ENCODE results near the gene KRTAP5-6.
A peak's percentile ranks its signal among the peaks of the same experiment; 100 is the strongest.

Gene KRTAP5-6

GRCh38 chr11:1737080-1737757 lies 40.2 kb downstream of the KRTAP5-6 start:
- peaks cover 0 to 13% (median 9%) of the 10 kb centered on the region in 3 donors for H3K9me3 ChIP-seq
- no peak overlapping the region for H3K27ac ChIP-seq
- no peaks in the 10 kb centered on the region for H3K4me1 ChIP-seq
- no peak for TF ChIP-seq CTCF (IDR thresholded peaks at IDR 0.05)
- no peak overlapping the region for H3K4me3 ChIP-seq
- H3K27me3 ChIP-seq: peaks cover 0 to 44% of the 10 kb centered on the region in 2 donors
- H3K36me3 ChIP-seq: no peaks in the 10 kb centered on the region
- DNase-seq: peak in 1 of 2 donors; percentile 35
- intact Hi-C loops (cut with DNase I; ENCODE audit: low total_unique reads): no loop called here

- Histone ChIP-seq H3K9me3 (peaks cover 0 to 13% (median 9%) of the 10 kb centered on the region in 3 donors), H3K36me3 (no peaks in the 10 kb centered on the region), H3K27ac (no peak overlapping the region), H3K27me3 (peaks cover 0 to 32% of the 10 kb centered on the region in 2 donors), H3K4me1 (no peaks in the 10 kb centered on the region), H3K4me3 (no peak overlapping the region)
- peak in 1 of 2 donors; percentile 40 for DNase-seq
- no peak for TF ChIP-seq CTCF (IDR thresholded peaks at IDR 0.05)
- intact Hi-C loops (cut with DNase I; ENCODE audit: low total_unique reads): no loop called here
These were observed 41.4 kb downstream of the KRTAP5-6 start for GRCh38 chr11:1738380-1738779.

GRCh38 chr11:1739576-1739975 lies 42.6 kb downstream of the KRTAP5-6 start:
- TF ChIP-seq CTCF (IDR thresholded peaks at IDR 0.05): no peak
- intact Hi-C loops (cut with DNase I; ENCODE audit: low total_unique reads): no loop called here
- peak in 1 of 2 donors; percentile 59 for DNase-seq

GRCh38 chr11:1740786-1741530 lies 44.0 kb downstream of the KRTAP5-6 start:
- intact Hi-C loops (cut with DNase I; ENCODE audit: low total_unique reads): no loop called here
- H3K27ac ChIP-seq: no peak overlapping the region
- no peaks in the 10 kb centered on the region for H3K36me3 ChIP-seq
- peaks cover 0 to 13% (median 9%) of the 10 kb centered on the region in 3 donors for H3K9me3 ChIP-seq
- peaks cover 0 to 11% of the 10 kb centered on the region in 2 donors for H3K27me3 ChIP-seq
- peak in 1 of 2 donors; percentile 59 for DNase-seq
- no peak overlapping the region for H3K4me3 ChIP-seq
- TF ChIP-seq CTCF (IDR thresholded peaks at IDR 0.05): no peak
- peaks cover 0 to 8% (median 6%) of the 10 kb centered on the region in 4 donors for H3K4me1 ChIP-seq

More at GRCh38 chr11:1739576-1739975, 42.6 kb downstream of the KRTAP5-6 start:
- no peak overlapping the region for H3K4me3 ChIP-seq
- H3K36me3 ChIP-seq: no peaks in the 10 kb centered on the region
- peaks cover 0 to under 1% (median under 1%) of the 10 kb centered on the region in 4 donors for H3K4me1 ChIP-seq
- H3K27ac ChIP-seq: no peak overlapping the region
- H3K9me3 ChIP-seq: peaks cover 0 to 13% (median 9%) of the 10 kb centered on the region in 3 donors
- H3K27me3 ChIP-seq: peaks cover 0 to 20% of the 10 kb centered on the region in 2 donors

- no peaks in the 10 kb centered on the region for H3K36me3 ChIP-seq
- H3K4me3 ChIP-seq: no peak overlapping the region
- H3K27me3 ChIP-seq: peaks cover 0 to 4% of the 10 kb centered on the region in 2 donors
- H3K4me1 ChIP-seq: peaks cover 0 to 10% (median 8%) of the 10 kb centered on the region in 4 donors
- no peak for TF ChIP-seq CTCF (IDR thresholded peaks at IDR 0.05)
- intact Hi-C loops (cut with DNase I; ENCODE audit: low total_unique reads): no loop called here
- H3K9me3 ChIP-seq: peaks cover 0 to 8% (median 6%) of the 10 kb centered on the region in 3 donors
- peak in 1 of 2 donors; percentile 55 for DNase-seq
- H3K27ac ChIP-seq: no peak overlapping the region
These were observed 44.7 kb downstream of the KRTAP5-6 start for GRCh38 chr11:1741741-1742140.
